ENCODE results near the gene BBX.
"Not testable (repeated sequence)": the region's sequence is repeated elsewhere in the genome, so short reads cannot be mapped to it uniquely, and the experiment has no call there.

Gene BBX

GRCh38 chr3:107803170-107803569 lies 280.4 kb downstream of the BBX start:
- DNase-seq (ENCODE audit: low spot score) = no peak

- no peak for DNase-seq (ENCODE audit: low spot score)
Observed at GRCh38 chr3:107806021-107806420, 283.3 kb downstream of the BBX start.

GRCh38 chr3:107806536-107806935 lies 283.8 kb downstream of the BBX start:
- no peak for DNase-seq (ENCODE audit: low spot score)

- DNase-seq (ENCODE audit: low spot score) = no peak
Observed at GRCh38 chr3:107810171-107811071, 287.7 kb downstream of the BBX start.

DNA sequence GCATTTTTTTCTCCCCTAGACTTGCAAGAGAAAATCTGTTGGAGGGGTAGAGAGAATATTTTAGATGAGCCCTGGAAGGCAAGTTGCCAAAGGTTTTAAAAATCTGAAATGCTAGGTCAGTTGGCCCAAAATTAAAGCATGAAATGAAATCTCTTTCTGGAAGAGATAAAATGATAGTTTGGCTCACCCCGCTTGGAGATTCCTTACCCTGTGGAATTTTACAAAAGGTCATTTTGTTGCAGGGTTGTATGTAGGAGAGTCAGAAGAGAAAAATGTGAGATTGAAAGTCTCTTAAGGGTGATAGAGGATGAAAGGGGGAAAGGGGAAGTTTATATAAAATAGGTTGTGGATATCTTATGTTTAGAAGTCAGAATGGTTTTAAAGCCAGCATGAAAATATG lies 290.3 kb downstream of the BBX start:
- DNase-seq (ENCODE audit: low spot score) = no peak

DNA sequence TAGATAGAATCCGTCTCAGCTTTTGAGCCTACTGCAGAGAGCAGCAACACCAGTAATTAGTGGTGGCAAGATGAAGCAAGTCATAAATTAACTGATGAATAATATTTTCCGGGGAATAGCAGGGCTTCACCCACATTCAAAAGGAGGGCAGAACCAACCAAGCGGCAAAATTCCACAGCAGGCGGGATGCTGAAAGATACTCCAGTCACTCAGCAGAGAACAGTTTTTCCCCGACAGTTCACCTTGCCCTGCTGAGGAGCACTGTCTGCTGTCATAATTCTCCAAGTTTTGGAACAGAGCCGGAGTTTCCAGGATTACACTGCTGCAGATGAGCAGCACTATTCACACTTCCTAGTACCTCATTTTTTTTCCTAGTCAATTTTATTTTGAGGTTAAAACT lies 293.3 kb downstream of the BBX start:
- peak; percentile 5 for DNase-seq (ENCODE audit: low spot score)

- no peak for DNase-seq (ENCODE audit: low spot score)
Observed at GRCh38 chr3:107817076-107817475, 294.3 kb downstream of the BBX start.

- no peak for DNase-seq (ENCODE audit: low spot score)
Observed at GRCh38 chr3:107818025-107818424, 295.3 kb downstream of the BBX start.

DNA sequence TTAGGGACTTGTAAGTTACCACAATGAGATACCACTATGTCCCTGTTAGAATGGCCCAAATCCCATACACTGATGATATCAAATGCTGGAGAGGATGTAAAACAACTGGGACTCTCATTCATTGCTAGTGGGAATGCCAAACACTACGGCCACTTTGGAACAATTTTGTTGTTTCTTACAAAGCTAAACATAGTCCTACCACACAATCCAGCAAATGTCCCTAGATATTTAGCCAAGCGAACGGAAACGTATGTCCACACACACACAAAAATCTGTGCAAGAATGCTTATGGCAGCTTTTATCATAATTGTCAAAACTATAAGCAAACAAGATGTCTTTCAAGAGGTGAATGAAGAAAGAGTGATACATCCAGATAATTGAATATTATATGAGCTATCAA lies 296.9 kb downstream of the BBX start:
- DNase-seq (ENCODE audit: low spot score) = no peak

DNA sequence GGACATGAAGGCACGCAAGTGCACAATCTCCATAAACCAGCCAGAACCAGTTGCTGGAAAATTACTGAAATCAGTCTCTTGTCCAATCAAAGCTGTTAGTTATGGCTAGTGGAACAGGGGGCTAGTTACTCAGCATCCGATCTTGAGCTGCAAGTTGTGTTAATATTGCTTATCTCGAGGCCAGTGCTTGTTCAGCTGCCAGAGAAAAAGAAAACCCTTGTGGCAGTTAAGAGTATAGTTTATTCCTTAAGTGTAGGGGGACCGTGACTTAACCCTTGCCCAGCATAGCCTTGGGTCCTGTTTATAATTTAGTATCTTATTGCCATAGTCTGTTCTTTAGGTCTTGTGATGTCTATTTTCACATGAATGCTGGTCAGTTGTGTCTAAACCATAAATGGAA lies 299.5 kb downstream of the BBX start:
- no peak for DNase-seq (ENCODE audit: low spot score)

DNA sequence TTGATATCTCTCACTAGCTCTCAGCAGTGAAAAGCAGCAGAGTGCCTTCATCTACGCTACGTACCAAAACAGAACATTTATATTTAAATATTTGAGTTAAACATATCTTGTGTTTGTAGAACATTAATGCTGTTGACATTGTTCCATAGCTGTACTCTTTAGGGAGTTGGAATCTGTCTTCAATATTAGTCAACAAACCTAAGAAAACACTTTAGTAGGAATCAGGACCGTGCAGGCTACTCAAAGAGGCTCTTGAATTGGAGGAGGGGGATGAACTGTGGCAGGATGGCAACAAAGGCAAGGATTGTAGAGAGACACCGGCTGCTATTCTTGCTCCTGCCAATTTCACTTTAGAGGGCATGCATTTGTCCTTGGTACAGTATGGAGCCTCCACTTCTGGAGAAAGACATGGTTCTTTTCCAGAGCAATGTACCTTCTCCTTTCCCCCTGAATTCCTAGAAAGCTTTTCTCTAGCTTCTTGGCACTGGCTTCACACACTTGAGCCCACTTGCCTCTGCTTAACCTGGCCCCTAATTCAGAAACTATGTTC lies 302.1 kb downstream of the BBX start:
- DNase-seq (ENCODE audit: low spot score) = no peak

DNA sequence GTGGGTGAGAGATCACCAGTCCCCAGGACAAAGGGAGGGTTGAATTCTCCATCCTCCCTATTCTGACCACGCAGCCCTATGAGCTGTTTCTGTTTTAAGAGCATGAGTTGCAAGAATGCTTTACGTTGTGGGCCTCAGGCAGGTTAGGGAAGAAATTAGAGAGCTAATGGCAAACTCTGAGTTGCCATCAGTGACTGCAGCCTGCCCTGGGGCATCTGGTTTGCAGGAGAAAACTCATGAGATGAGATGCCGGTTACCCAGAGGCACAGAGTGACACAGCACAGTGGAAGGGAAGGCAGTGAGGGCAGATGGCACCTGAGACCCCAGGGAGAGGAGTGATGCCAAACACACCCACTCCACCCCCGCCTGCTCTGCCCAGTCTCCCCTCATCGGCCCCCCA lies 302.8 kb downstream of the BBX start:
- DNase-seq (ENCODE audit: low spot score) = no peak

DNA sequence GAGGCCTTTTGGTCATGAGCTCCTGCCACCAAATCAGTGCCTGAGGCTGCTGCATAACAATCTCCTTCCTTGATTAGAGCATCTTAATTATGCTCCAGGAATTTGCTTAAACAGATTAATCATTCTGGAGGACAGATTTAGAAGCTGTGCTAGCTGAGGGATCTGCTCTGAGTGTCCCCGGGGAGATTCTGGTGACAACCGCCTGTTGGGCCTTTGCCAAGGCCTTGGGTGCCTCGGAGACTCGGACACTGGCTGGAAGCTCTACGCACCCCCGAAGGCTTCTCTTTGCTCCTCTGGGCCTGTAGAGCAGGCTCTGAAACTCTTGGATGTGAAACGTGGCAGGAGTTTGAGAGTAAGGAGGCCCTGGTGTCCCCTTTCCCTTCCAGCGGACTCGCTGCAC lies 304.0 kb downstream of the BBX start:
- no peak for DNase-seq (ENCODE audit: low spot score)

- no peak for DNase-seq (ENCODE audit: low spot score)
Observed at GRCh38 chr3:107829185-107829584, 306.4 kb downstream of the BBX start.

DNA sequence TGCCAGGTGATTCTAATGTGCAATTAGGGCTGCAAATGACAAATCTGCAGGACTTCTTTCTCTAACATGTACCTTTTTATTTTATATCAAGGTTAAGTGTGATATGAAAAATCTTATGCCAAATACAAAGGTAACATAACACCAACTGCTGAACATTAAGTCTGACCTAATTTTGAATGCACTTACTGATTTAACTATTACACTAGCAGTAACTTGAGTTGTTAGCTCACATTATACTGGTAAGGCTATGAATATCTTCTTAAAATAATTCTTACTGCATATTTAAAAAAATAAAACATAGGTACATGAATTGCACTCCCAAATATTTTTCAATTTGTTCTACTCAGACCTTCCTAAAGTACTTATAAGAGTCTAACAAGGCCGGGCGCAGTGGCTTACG lies 308.8 kb downstream of the BBX start:
- DNase-seq (ENCODE audit: low spot score) = no peak

GRCh38 chr3:107833043-107833442 lies 310.3 kb downstream of the BBX start:
- no peak for DNase-seq (ENCODE audit: low spot score)

- DNase-seq (ENCODE audit: low spot score) = no peak
Observed at GRCh38 chr3:107833722-107834416, 311.1 kb downstream of the BBX start.

- not testable (repeated sequence) for DNase-seq (ENCODE audit: low spot score)
Observed at GRCh38 chr3:107835001-107835400, 312.2 kb downstream of the BBX start.

DNA sequence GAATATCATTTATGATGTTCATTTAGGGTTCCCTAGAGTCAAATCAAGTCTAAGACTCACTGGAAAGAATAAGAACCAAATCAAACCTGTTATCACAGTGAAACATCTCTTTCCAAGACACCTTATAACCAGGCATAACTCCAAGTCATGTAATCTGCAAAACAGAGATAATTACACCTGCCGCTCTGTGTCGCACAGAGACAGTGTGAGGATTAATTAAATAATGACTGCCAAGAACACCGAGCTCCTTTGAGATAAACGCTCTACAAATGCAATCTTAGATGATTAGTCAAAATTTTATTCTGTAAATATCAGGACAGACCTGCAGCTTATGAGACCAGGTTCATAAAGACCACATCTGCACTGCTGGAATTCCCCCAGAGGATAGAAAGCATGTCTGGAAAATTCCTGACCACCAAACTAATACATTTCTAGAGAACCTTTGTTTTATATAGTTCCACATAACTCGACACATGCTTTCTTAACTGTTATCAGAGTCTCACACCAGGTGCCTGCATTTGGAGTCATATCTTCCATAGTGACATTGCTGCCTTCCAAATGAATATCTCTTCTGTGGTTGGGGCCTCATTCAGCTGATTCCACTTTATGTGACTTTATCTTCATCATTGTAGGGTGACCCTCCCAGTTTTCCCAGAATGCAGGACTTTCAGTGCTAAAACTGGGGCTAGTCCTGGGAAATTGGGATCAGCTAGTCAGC lies 315.3 kb downstream of the BBX start:
- no peak for DNase-seq (ENCODE audit: low spot score)

GRCh38 chr3:107841831-107842230 lies 319.1 kb downstream of the BBX start:
- DNase-seq (ENCODE audit: low spot score) = no peak

DNA sequence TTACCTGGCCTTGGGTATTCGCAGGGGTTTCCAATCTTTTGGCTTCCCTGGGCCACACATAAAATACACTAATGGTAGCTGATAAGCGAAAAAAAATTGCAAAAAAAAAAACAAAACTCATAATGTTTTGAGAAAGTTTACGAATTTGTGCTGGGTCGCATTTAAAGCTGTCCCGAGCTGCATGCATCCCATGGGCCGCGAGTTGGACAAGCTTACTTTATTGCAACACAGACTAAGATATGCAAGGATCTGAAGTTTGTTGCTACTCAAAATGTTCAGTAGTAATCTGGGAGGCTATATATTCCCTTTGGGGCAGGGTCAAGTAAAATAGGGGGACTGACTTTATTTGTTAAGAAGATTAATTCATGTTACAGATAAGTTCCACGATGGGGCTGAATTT lies 320.2 kb downstream of the BBX start:
- no peak for DNase-seq (ENCODE audit: low spot score)
